ENCODE measurements around the gene ARHGAP26.

Gene ARHGAP26

GRCh38 chr5:143143973-143144372 lies 373.8 kb downstream of the ARHGAP26 start:
- TF ChIP-seq SUZ12 (IDR thresholded peaks at IDR 0.05; ENCODE audit: extremely low read depth, insufficient read depth, insufficient read length), result no peak
- TF ChIP-seq YY1 (IDR thresholded peaks at IDR 0.05; ENCODE audit: insufficient read depth, insufficient read length), result no peak
- TF ChIP-seq ZNF274 (IDR thresholded peaks at IDR 0.05; ENCODE audit: low read depth, low read length), result no peak
- Histone ChIP-seq H3K9me3 (ENCODE audit: insufficient read depth, low read length) (no peaks in the 10 kb centered on the region), H3K4me3 (ENCODE audit: insufficient read length, low read depth) (no peak overlapping the region), H3K36me3 (ENCODE audit: insufficient read depth, insufficient read length, low read length) (no peaks in the 10 kb centered on the region), H3K4me1 (ENCODE audit: insufficient read depth, insufficient read length) (no peaks in the 10 kb centered on the region), H3K27me3 (ENCODE audit: insufficient read depth, insufficient read length) (no peaks in the 10 kb centered on the region), H3K9ac (ENCODE audit: insufficient read length, low read depth) (no peak overlapping the region)
- DNase-seq (ENCODE audit: low read depth, low spot score), result no peak

GRCh38 chr5:143145243-143146160 lies 375.3 kb downstream of the ARHGAP26 start:
- Histone ChIP-seq H3K36me3 (ENCODE audit: insufficient read depth, insufficient read length, low read length) (no peaks in the 10 kb centered on the region), H3K4me1 (ENCODE audit: insufficient read depth, insufficient read length) (no peaks in the 10 kb centered on the region), H3K9ac (ENCODE audit: insufficient read length, low read depth) (no peak overlapping the region), H3K4me3 (ENCODE audit: insufficient read length, low read depth) (no peak overlapping the region), H3K9me3 (ENCODE audit: insufficient read depth, low read length) (no peaks in the 10 kb centered on the region), H3K27me3 (ENCODE audit: insufficient read depth, insufficient read length) (no peaks in the 10 kb centered on the region)
- TF ChIP-seq YY1 (IDR thresholded peaks at IDR 0.05; ENCODE audit: insufficient read depth, insufficient read length), result no peak
- TF ChIP-seq ZNF274 (IDR thresholded peaks at IDR 0.05; ENCODE audit: low read depth, low read length), result no peak
- no peak for TF ChIP-seq SUZ12 (IDR thresholded peaks at IDR 0.05; ENCODE audit: extremely low read depth, insufficient read depth, insufficient read length)
- DNase-seq (ENCODE audit: low read depth, low spot score), result no peak

GRCh38 chr5:143146161-143146560 lies 376.0 kb downstream of the ARHGAP26 start:
- H3K4me1 ChIP-seq (ENCODE audit: insufficient read depth, insufficient read length), result no peaks in the 10 kb centered on the region
- H3K4me3 ChIP-seq (ENCODE audit: insufficient read length, low read depth), result no peak overlapping the region
- no peak for DNase-seq (ENCODE audit: low read depth, low spot score)
- no peak overlapping the region for H3K9ac ChIP-seq (ENCODE audit: insufficient read length, low read depth)
- no peaks in the 10 kb centered on the region for H3K36me3 ChIP-seq (ENCODE audit: insufficient read depth, insufficient read length, low read length)
- no peaks in the 10 kb centered on the region for H3K27me3 ChIP-seq (ENCODE audit: insufficient read depth, insufficient read length)
- TF ChIP-seq YY1 (IDR thresholded peaks at IDR 0.05; ENCODE audit: insufficient read depth, insufficient read length) (no peak), SUZ12 (IDR thresholded peaks at IDR 0.05; ENCODE audit: extremely low read depth, insufficient read depth, insufficient read length) (no peak), ZNF274 (IDR thresholded peaks at IDR 0.05; ENCODE audit: low read depth, low read length) (no peak)
- H3K9me3 ChIP-seq (ENCODE audit: insufficient read depth, low read length), result no peaks in the 10 kb centered on the region

GRCh38 chr5:143147383-143147782 lies 377.2 kb downstream of the ARHGAP26 start:
- H3K36me3 ChIP-seq (ENCODE audit: insufficient read depth, insufficient read length, low read length), result no peaks in the 10 kb centered on the region
- TF ChIP-seq YY1 (IDR thresholded peaks at IDR 0.05; ENCODE audit: insufficient read depth, insufficient read length), result no peak
- no peak for TF ChIP-seq ZNF274 (IDR thresholded peaks at IDR 0.05; ENCODE audit: low read depth, low read length)
- no peak for TF ChIP-seq SUZ12 (IDR thresholded peaks at IDR 0.05; ENCODE audit: extremely low read depth, insufficient read depth, insufficient read length)

GRCh38 chr5:143147902-143148301 lies 377.7 kb downstream of the ARHGAP26 start:
- Histone ChIP-seq H3K4me3 (ENCODE audit: insufficient read length, low read depth) (no peak overlapping the region), H3K27me3 (ENCODE audit: insufficient read depth, insufficient read length) (no peaks in the 10 kb centered on the region), H3K4me1 (ENCODE audit: insufficient read depth, insufficient read length) (no peaks in the 10 kb centered on the region), H3K9ac (ENCODE audit: insufficient read length, low read depth) (no peak overlapping the region), H3K9me3 (ENCODE audit: insufficient read depth, low read length) (no peaks in the 10 kb centered on the region), H3K36me3 (ENCODE audit: insufficient read depth, insufficient read length, low read length) (no peaks in the 10 kb centered on the region)
- no peak for DNase-seq (ENCODE audit: low read depth, low spot score)
- TF ChIP-seq SUZ12 (IDR thresholded peaks at IDR 0.05; ENCODE audit: extremely low read depth, insufficient read depth, insufficient read length), result no peak
- TF ChIP-seq ZNF274 (IDR thresholded peaks at IDR 0.05; ENCODE audit: low read depth, low read length), result no peak
- TF ChIP-seq YY1 (IDR thresholded peaks at IDR 0.05; ENCODE audit: insufficient read depth, insufficient read length), result no peak

More at GRCh38 chr5:143147383-143147782, 377.2 kb downstream of the ARHGAP26 start:
- DNase-seq (ENCODE audit: low read depth, low spot score), result no peak
- Histone ChIP-seq H3K9ac (ENCODE audit: insufficient read length, low read depth) (no peak overlapping the region), H3K4me3 (ENCODE audit: insufficient read length, low read depth) (no peak overlapping the region), H3K27me3 (ENCODE audit: insufficient read depth, insufficient read length) (no peaks in the 10 kb centered on the region), H3K9me3 (ENCODE audit: insufficient read depth, low read length) (no peaks in the 10 kb centered on the region), H3K4me1 (ENCODE audit: insufficient read depth, insufficient read length) (no peaks in the 10 kb centered on the region)

- TF ChIP-seq ZNF274 (IDR thresholded peaks at IDR 0.05; ENCODE audit: low read depth, low read length), result no peak
- no peak for TF ChIP-seq YY1 (IDR thresholded peaks at IDR 0.05; ENCODE audit: insufficient read depth, insufficient read length)
- no peak for TF ChIP-seq SUZ12 (IDR thresholded peaks at IDR 0.05; ENCODE audit: extremely low read depth, insufficient read depth, insufficient read length)
- DNase-seq (ENCODE audit: low read depth, low spot score), result no peak
- no peaks in the 10 kb centered on the region for H3K27me3 ChIP-seq (ENCODE audit: insufficient read depth, insufficient read length)
- H3K9me3 ChIP-seq (ENCODE audit: insufficient read depth, low read length), result no peaks in the 10 kb centered on the region
- H3K4me3 ChIP-seq (ENCODE audit: insufficient read length, low read depth), result no peak overlapping the region
- no peak overlapping the region for H3K9ac ChIP-seq (ENCODE audit: insufficient read length, low read depth)
- H3K36me3 ChIP-seq (ENCODE audit: insufficient read depth, insufficient read length, low read length), result no peaks in the 10 kb centered on the region
- H3K4me1 ChIP-seq (ENCODE audit: insufficient read depth, insufficient read length), result no peaks in the 10 kb centered on the region
Measured at GRCh38 chr5:143148771-143149170, 378.6 kb downstream of the ARHGAP26 start.

GRCh38 chr5:143149759-143150158 lies 379.6 kb downstream of the ARHGAP26 start:
- Histone ChIP-seq H3K4me1 (ENCODE audit: insufficient read depth, insufficient read length) (no peaks in the 10 kb centered on the region), H3K36me3 (ENCODE audit: insufficient read depth, insufficient read length, low read length) (no peaks in the 10 kb centered on the region), H3K9me3 (ENCODE audit: insufficient read depth, low read length) (no peaks in the 10 kb centered on the region), H3K27me3 (ENCODE audit: insufficient read depth, insufficient read length) (no peaks in the 10 kb centered on the region), H3K4me3 (ENCODE audit: insufficient read length, low read depth) (no peak overlapping the region), H3K9ac (ENCODE audit: insufficient read length, low read depth) (no peak overlapping the region)
- TF ChIP-seq SUZ12 (IDR thresholded peaks at IDR 0.05; ENCODE audit: extremely low read depth, insufficient read depth, insufficient read length) (no peak), YY1 (IDR thresholded peaks at IDR 0.05; ENCODE audit: insufficient read depth, insufficient read length) (no peak), ZNF274 (IDR thresholded peaks at IDR 0.05; ENCODE audit: low read depth, low read length) (no peak)
- no peak for DNase-seq (ENCODE audit: low read depth, low spot score)

Measured in NT2/D1 (cell line).